22Rv1 (cell line): ENCODE data around the gene LINC01488.

Source experiments
- H3K27ac ChIP-seq: fragments of 450-650 bp; 2 replicates; pipeline ENCODE4 v1.5.1; 2017
- ZFX ChIP-seq: fragments of 450-650 bp; IDR thresholded peaks from 2 replicates; pipeline ENCODE4 v1.6.1; 2017; ENCODE audit warnings: antibody characterized with exemption, borderline replicate concordance
- TF ChIP-seq, protein P1 (sequence below): fragments of 450-650 bp; IDR thresholded peaks from 2 replicates; pipeline ENCODE4 v1.5.1; 2017; ENCODE audit warnings: mild to moderate bottlenecking

The LINC01488 gene

DNA sequence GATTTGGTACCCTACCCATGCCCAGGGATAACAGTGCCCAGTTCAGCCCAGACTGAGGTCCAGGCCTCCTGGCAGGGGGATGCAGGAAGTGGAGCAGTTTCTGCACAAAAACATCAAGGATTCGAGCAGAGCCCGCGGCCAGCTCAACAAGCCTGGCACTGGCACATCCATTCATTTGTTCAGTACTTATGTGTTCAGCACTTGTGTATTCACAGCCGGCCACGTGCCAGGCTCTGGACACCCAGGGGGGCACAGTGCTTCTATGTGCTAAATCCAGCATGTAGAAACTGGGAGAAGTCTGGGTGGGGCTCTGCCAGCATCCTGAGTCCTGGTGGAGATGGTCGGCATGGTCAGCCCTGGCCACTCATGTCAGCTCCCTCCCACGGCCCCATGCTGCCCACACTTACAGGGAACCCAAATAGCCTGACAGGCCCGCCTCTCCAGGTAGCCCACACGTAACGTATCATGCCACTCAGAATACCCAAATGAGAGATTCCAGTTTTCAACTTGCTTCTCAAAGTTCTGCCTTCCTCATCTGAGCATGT lies 28.5 kb downstream of the LINC01488 start:
- TF ChIP-seq, protein P1, sequence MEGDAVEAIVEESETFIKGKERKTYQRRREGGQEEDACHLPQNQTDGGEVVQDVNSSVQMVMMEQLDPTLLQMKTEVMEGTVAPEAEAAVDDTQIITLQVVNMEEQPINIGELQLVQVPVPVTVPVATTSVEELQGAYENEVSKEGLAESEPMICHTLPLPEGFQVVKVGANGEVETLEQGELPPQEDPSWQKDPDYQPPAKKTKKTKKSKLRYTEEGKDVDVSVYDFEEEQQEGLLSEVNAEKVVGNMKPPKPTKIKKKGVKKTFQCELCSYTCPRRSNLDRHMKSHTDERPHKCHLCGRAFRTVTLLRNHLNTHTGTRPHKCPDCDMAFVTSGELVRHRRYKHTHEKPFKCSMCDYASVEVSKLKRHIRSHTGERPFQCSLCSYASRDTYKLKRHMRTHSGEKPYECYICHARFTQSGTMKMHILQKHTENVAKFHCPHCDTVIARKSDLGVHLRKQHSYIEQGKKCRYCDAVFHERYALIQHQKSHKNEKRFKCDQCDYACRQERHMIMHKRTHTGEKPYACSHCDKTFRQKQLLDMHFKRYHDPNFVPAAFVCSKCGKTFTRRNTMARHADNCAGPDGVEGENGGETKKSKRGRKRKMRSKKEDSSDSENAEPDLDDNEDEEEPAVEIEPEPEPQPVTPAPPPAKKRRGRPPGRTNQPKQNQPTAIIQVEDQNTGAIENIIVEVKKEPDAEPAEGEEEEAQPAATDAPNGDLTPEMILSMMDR = no peak
- no peak for TF ChIP-seq ZFX
- no peak overlapping the region for H3K27ac ChIP-seq

GRCh38 chr11:69510471-69511357 lies 29.3 kb downstream of the LINC01488 start:
- TF ChIP-seq, protein P1 = no peak
- TF ChIP-seq ZFX = no peak
- H3K27ac ChIP-seq = no peak overlapping the region

DNA sequence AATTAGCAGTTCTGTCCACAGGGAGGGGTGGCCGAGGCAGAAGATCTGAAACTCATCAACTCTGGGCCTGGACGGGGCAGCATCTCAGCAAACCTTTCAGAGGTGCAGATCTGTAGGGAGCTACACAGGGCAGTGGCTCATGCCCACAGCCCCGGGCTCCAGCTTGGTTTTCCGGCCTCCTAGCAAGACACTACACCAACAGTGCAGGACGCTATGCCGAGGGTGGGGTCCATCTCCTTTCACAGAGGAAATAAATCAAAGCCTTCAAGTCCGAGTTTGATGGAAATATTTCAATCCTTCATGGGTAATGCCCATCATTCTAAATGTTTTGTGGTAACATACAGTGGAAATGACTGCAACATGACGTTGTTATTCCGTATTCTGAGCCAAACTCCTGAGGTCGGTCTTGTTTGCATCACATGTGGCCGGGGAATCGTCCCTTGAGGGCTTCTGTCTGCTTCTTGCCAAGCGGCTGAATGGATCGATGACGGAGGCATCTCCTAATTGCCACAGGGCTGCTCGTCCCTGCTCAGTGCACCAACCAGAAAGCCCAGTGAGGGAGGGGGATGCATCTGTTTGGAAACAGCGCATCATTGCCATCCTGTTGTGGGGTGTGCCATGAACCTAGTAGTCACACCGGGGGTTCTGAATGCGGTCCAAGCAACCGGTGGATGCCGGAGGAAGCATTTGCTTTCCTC lies 30.0 kb downstream of the LINC01488 start:
- no peak overlapping the region for H3K27ac ChIP-seq
- TF ChIP-seq ZFX = no peak
- TF ChIP-seq, protein P1 = no peak

DNA sequence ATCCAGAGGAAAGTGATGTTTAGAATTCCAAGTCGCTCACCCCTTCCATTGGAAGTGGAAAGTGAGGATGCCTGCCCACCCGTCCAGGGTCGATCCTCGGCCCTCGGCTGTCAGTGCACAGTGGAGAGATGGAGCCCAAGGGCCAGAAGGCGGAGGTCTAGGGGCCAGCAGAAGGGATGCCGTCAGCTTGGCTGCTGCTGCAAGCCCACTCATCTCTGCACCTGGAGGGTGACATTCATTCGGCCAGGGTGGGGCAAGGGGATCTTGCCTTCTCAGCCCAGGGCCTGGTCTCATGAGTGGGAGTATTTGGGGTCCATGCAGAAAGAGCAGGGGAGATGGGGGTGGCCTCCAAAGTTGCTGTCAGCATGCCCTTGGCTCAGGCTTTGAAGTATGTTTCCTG lies 30.7 kb downstream of the LINC01488 start:
- no peak overlapping the region for H3K27ac ChIP-seq
- TF ChIP-seq, protein P1 = no peak

GRCh38 chr11:69512790-69513189 lies 31.3 kb downstream of the LINC01488 start:
- no peak for TF ChIP-seq ZFX
- TF ChIP-seq, protein P1 = no peak
- no peak overlapping the region for H3K27ac ChIP-seq

- TF ChIP-seq ZFX = no peak
- no peak overlapping the region for H3K27ac ChIP-seq
These were observed 31.7 kb downstream of the LINC01488 start for GRCh38 chr11:69513196-69513595.

DNA sequence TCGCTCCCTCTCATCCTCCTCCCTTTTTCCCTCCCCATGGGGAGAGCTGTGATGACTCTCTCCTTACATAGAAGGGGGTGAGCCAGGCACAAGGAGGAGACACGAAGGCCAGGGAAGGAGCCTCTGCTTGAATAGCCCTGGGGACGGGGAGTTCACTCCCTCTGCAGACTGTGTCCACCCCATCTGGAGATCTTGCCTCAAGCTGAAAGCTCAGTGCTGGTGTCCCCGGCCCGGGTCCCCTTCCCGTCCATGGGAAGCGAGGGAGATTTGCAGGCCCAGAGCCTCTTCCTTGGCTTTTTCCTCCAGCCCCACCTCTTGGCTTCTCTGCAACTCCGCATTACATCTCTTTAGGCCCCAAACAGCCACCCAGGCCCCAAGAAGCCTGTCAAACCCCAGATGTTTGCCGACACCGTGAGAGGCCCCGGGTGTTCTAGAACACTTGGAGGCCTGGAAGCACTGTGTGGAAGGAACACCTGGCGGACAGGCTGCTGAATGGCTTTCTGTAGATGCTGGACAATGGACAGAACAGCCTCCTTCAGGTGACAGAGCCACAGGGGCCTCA lies 32.3 kb downstream of the LINC01488 start:
- no peak for TF ChIP-seq ZFX
- TF ChIP-seq, protein P1 = no peak

More for the DNA sequence above, 32.3 kb downstream of the LINC01488 start:
- H3K27ac ChIP-seq = no peak overlapping the region
